OCI-LY7 (cell line): Measurements from ENCODE around the gene NUP155. TPM values are rescaled to one million over a fixed set of nuclear protein-coding genes. Genes with fewer than 3 reads are reported as not detected.
"Not testable (repeated sequence)": the region's sequence is repeated elsewhere in the genome, so short reads cannot be mapped to it uniquely, and the experiment has no call there.

ENCODE experiments used
- BruUV-seq: library from RNA; stranded (reverse); fragments of 400-500 nt; replicated peaks from 2 replicates; lab custom pipeline; 2021; lab: Mats Ljungman, UMichigan
- CTCF ChIA-PET: fragments of 300-600 bp; sonication (Branson Sonifier 250); formaldehyde crosslinking; loops from one replicate; lab custom pipeline; 2022; ENCODE audit warnings: antibody characterized with exemption; ENCODE audit not compliant: unreplicated experiment; lab: Charles Lee
- POLR2A ChIA-PET: fragments of 300-600 bp; sonication (Branson Sonifier 250); formaldehyde crosslinking; loops from one replicate; lab custom pipeline; 2022; ENCODE audit warnings: antibody characterized with exemption; lab: Charles Lee
- DNase-seq: peaks from one replicate; pipeline ENCODE4 v3.0.0-alpha.2; 2015; ENCODE audit warnings: low spot score
- H2AFZ ChIP-seq: fragments of 200-600 bp; sonication (generic), shearing (Covaris generic); 2 replicates; pipeline ENCODE4 v1.6.1; 2014; ENCODE audit warnings: mild to moderate bottlenecking, antibody characterized with exemption, low read length, moderate library complexity
- H3K27ac ChIP-seq: fragments of 200-600 bp; sonication (generic); 2 replicates; pipeline ENCODE4 v1.5.1; 2014; ENCODE audit warnings: mixed run types, low read depth, mild to moderate bottlenecking, moderate library complexity, low read length, inconsistent platforms; ENCODE audit not compliant: poor library complexity, severe bottlenecking
- H3K36me3 ChIP-seq: fragments of 200-600 bp; sonication (generic); 2 replicates; pipeline ENCODE4 v1.6.1; 2014; ENCODE audit warnings: mild to moderate bottlenecking, antibody characterized with exemption, low read length, moderate library complexity, mixed read lengths; ENCODE audit not compliant: insufficient read depth
- H3K4me1 ChIP-seq: fragments of 200-600 bp; sonication (generic); 2 replicates; pipeline ENCODE4 v1.5.1; 2014; ENCODE audit warnings: mild to moderate bottlenecking, low read length; ENCODE audit not compliant: insufficient read depth, poor library complexity, severe bottlenecking
- H3K4me2 ChIP-seq: fragments of 200-600 bp; sonication (generic); 2 replicates; pipeline ENCODE4 v1.6.1; 2014; ENCODE audit warnings: mild to moderate bottlenecking, low read length
- H3K4me3 ChIP-seq: fragments of 200-600 bp; sonication (generic); 2 replicates; pipeline ENCODE4 v1.5.1; 2014; ENCODE audit warnings: mild to moderate bottlenecking, low read depth, low read length; ENCODE audit not compliant: poor library complexity, severe bottlenecking
- H3K79me2 ChIP-seq: fragments of 200-600 bp; sonication (generic); 2 replicates; pipeline ENCODE4 v1.6.1; 2016; ENCODE audit warnings: low read depth, mild to moderate bottlenecking, low read length, moderate library complexity, mixed read lengths; ENCODE audit not compliant: insufficient read depth
- H3K9me2 ChIP-seq: fragments of 200-600 bp; sonication (generic); 2 replicates; pipeline ENCODE4 v1.6.1; 2016; ENCODE audit warnings: mild to moderate bottlenecking, low read length, mixed read lengths; ENCODE audit not compliant: insufficient read depth
- H3K9me3 ChIP-seq: fragments of 200-600 bp; sonication (generic); 2 replicates; pipeline ENCODE4 v1.6.1; 2014; ENCODE audit warnings: mild to moderate bottlenecking, mixed run types, low read length, mixed read lengths
- H4K20me1 ChIP-seq: fragments of 200-600 bp; sonication (generic); 2 replicates; pipeline ENCODE4 v1.6.1; 2014; ENCODE audit warnings: mild to moderate bottlenecking, antibody characterized with exemption, low read length, moderate library complexity, mixed read lengths; ENCODE audit not compliant: insufficient read depth
- CTCF ChIP-seq: fragments of 200-600 bp; sonication (generic); conservative IDR thresholded peaks from 2 replicates; pipeline ENCODE4 v1.5.1; 2014; ENCODE audit warnings: mild to moderate bottlenecking, antibody characterized with exemption, low read length, moderate library complexity, mixed read lengths
- EZH2phosphoT487 ChIP-seq: fragments of 200-600 bp; sonication (generic); IDR thresholded peaks from 2 replicates; pipeline ENCODE4 v1.6.1; 2018; ENCODE audit warnings: low read depth, borderline replicate concordance, mild to moderate bottlenecking, mixed run types, antibody characterized with exemption, low read length, moderate library complexity, mixed read lengths
- intact Hi-C: fragments of 100-400 bp; cut with micrococcal nuclease; formaldehyde crosslinking; loops from one replicate; pipeline ENCODE4 v1.10.0; 2022; ENCODE audit not compliant: unreplicated experiment
- total RNA-seq, 2 experiments: library from RNA; depleted of rRNA in 1 of 2; stranded (reverse); fragments of >200 nt in 1 of 2; shearing (Covaris generic) in 1 of 2; gene quantifications; 2 replicates each; pipeline ENCODE4 v1.2.3, GENCODE V29; 2014 to 2022

NUP155 gene
- total RNA-seq, 2 experiments from 2014 or later = 61.6 to 77.8 TPM

GRCh38 chr5:37334754-37335153 is 36.2 kb downstream of the NUP155 start:
- H3K4me2 ChIP-seq, BruUV-seq, intact Hi-C loops, H3K4me1 ChIP-seq, H3K27ac ChIP-seq, CTCF ChIA-PET, H3K9me3 ChIP-seq, DNase-seq, H2AFZ ChIP-seq, H4K20me1 ChIP-seq, H3K4me3 ChIP-seq, H3K79me2 ChIP-seq, H3K9me2 ChIP-seq: not testable (repeated sequence)
- peaks cover 89% of the 10 kb centered on the region for H3K36me3 ChIP-seq
- POLR2A ChIA-PET = interaction anchor here (0.6 kb wide), 1 partner anchor 36 kb away, joined by 4 read pairs; the partner anchor contains the start of gene NUP155

GRCh38 chr5:37326536-37326935 is 44.4 kb downstream of the NUP155 start:
- Histone ChIP-seq H3K79me2 (no peaks in the 10 kb centered on the region), H2AFZ (no peak overlapping the region), H3K27ac (no peak overlapping the region), H3K9me3 (no peaks in the 10 kb centered on the region), H3K4me2 (no peak overlapping the region), H4K20me1 (no peaks in the 10 kb centered on the region), H3K36me3 (peaks cover 95% of the 10 kb centered on the region), H3K4me1 (no peaks in the 10 kb centered on the region), H3K4me3 (no peak overlapping the region), H3K9me2 (no peaks in the 10 kb centered on the region)
- no peak for TF ChIP-seq CTCF
- no peak for TF ChIP-seq EZH2phosphoT487
- POLR2A ChIA-PET = interaction anchor here (0.9 kb wide), 1 partner anchor 129 kb away, joined by 3 read pairs; no protein-coding TSS in a partner anchor
- intact Hi-C loops = no loop called here
- DNase-seq = no peak
- BruUV-seq = TSS peak; percentile 54
- CTCF ChIA-PET = no interaction called here

GRCh38 chr5:37323607-37324006 is 47.3 kb downstream of the NUP155 start:
- ChIA-PET POLR2A (no interaction called here), CTCF (no interaction called here)
- Histone ChIP-seq H3K27ac (no peak overlapping the region), H4K20me1 (no peaks in the 10 kb centered on the region), H3K4me2 (no peak overlapping the region), H3K79me2 (no peaks in the 10 kb centered on the region), H2AFZ (no peak overlapping the region), H3K4me3 (no peak overlapping the region), H3K9me3 (no peaks in the 10 kb centered on the region), H3K36me3 (peaks cover 95% of the 10 kb centered on the region), H3K4me1 (no peaks in the 10 kb centered on the region), H3K9me2 (no peaks in the 10 kb centered on the region)
- intact Hi-C loops = no loop called here
- no TSS peak for BruUV-seq
- TF ChIP-seq CTCF (no peak), EZH2phosphoT487 (no peak)
- no peak for DNase-seq
